ENCODE data around the gene ARL5A.
A peak's percentile ranks its signal among the peaks of the same experiment; 100 is the strongest.
"Not testable (repeated sequence)": the region's sequence is repeated elsewhere in the genome, so short reads cannot be mapped to it uniquely, and the experiment has no call there.

ARL5A gene, protein sequence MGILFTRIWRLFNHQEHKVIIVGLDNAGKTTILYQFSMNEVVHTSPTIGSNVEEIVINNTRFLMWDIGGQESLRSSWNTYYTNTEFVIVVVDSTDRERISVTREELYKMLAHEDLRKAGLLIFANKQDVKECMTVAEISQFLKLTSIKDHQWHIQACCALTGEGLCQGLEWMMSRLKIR

DNA sequence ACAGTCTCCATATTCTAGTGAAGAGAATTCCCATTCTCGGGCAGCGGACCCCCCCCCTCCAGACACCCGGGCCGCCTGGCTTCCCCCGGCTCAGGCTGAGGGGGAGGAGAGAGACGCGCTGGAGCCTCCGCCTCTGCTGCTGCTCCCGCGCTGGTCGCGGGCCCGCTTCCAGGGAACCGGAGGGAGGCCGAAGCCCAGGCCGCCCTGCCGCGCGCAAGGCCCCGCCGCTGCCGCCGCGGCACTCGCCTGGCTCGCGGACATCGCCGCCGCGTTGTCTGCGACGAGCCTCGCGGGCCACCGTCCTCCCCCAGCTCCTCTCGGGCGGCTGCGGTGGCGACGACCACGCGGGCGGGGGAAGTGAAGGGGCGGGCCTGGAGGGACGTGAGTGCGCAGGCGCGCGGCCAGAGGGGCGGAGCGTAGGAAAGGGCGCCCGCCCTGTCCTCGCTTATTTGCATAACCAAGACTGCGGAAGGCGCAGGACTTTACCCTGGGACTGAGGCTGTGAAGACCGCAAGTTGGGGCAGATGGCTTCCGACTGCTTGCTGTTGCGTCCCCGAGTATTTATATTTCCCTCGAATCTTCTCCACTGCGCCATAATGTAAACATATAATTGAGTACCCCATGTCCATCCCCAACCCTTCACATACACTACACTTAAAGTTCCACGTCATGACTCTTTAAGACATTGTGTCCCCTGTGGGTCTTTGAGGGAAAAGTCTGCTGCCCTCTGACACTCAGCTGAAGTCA, at the start of gene ARL5A:
Gene ARL5A, minus strand, starts transcription at position 279 of the 747 bp plus-strand sequence. Its CDS starts 245 bp downstream, at position 34.
- peak within 1 kb of the TSS; percentile 76 for H3K4me3 ChIP-seq (ENCODE audit: low read depth, low read length)
- TF ChIP-seq, protein P1, sequence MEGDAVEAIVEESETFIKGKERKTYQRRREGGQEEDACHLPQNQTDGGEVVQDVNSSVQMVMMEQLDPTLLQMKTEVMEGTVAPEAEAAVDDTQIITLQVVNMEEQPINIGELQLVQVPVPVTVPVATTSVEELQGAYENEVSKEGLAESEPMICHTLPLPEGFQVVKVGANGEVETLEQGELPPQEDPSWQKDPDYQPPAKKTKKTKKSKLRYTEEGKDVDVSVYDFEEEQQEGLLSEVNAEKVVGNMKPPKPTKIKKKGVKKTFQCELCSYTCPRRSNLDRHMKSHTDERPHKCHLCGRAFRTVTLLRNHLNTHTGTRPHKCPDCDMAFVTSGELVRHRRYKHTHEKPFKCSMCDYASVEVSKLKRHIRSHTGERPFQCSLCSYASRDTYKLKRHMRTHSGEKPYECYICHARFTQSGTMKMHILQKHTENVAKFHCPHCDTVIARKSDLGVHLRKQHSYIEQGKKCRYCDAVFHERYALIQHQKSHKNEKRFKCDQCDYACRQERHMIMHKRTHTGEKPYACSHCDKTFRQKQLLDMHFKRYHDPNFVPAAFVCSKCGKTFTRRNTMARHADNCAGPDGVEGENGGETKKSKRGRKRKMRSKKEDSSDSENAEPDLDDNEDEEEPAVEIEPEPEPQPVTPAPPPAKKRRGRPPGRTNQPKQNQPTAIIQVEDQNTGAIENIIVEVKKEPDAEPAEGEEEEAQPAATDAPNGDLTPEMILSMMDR (IDR thresholded peaks at IDR 0.05; ENCODE audit: low read depth, low read length), result no peak

- H3K4me3 ChIP-seq (ENCODE audit: low read depth, low read length), result not testable (repeated sequence)
Observed at GRCh38 chr2:151875631-151876030, 47.4 kb upstream of the ARL5A start.

DNA sequence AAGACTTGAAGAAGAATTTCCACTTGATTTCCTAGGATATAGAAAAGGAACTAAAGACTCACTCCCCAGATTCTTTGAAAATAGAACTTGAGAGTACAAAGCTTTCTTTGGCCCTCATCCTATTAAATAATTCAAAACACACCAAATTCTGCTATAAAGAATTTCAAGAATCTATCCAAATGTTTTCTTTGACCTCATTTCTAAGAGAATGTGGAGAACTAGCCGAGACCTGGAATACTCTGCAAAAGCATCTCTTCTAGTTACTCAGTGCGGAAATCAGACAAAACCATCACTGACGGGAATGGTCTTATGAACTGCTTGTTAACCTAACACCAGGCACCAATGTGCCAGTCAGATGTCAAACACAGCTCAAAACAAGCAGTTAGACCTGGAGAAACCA, 44.2 kb upstream of the ARL5A start:
- TF ChIP-seq, protein P1 (IDR thresholded peaks at IDR 0.05; ENCODE audit: low read depth, low read length), result no peak
- no peak overlapping the region for H3K4me3 ChIP-seq (ENCODE audit: low read depth, low read length)

DNA sequence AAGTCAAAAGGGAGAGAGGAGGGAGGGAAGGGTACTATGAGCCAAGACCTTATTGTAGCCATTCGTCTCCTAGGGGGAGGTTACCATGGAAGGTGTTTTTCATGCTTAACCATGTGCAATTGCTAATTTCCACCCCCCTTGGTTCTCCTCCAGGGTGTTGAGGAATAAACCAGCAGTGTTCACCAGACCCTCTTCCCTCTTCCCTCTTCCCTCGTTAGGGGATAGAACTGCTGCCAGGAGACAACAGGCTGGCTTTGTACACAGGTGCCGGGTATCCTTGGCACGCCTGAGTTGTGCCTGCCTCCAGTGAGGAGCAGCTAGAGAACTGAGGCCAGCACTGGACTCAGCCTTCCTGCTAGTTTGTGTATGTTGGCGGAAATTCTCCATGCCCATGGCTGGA, 41.1 kb upstream of the ARL5A start:
- H3K4me3 ChIP-seq (ENCODE audit: low read depth, low read length), result no peak overlapping the region
- TF ChIP-seq, protein P1 (IDR thresholded peaks at IDR 0.05; ENCODE audit: low read depth, low read length), result no peak

- H3K4me3 ChIP-seq (ENCODE audit: low read depth, low read length), result no peak overlapping the region
- TF ChIP-seq, protein P1 (IDR thresholded peaks at IDR 0.05; ENCODE audit: low read depth, low read length), result no peak
Observed at GRCh38 chr2:151862700-151863099, 34.5 kb upstream of the ARL5A start.

DNA sequence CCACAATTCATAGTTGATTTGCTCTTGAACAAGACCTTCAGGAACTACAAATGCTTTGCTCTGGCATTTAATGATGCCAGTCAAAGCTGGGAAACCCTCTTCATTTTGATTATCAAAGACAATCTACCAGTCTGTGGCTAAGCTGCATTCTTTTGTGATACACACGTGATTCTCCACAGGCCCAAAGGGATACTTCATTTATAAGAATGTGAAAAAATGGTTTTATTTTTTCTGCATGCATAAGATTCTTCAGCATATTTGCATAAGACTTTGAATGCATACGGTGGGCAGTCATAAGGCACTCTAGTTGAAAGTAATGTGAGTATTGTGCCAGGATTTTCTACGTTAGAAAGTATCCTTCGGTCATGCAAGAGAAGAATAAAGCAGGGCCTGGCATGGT, 33.0 kb upstream of the ARL5A start:
- TF ChIP-seq, protein P1 (IDR thresholded peaks at IDR 0.05; ENCODE audit: low read depth, low read length), result no peak

GRCh38 chr2:151860613-151861146, 32.5 kb upstream of the ARL5A start:
- TF ChIP-seq, protein P1 (IDR thresholded peaks at IDR 0.05; ENCODE audit: low read depth, low read length), result no peak
- no peak overlapping the region for H3K4me3 ChIP-seq (ENCODE audit: low read depth, low read length)

More for the DNA sequence above, 33.0 kb upstream of the ARL5A start:
- no peak overlapping the region for H3K4me3 ChIP-seq (ENCODE audit: low read depth, low read length)

All from WI38 (cell line).